HepG2 (cell line): ENCODE measurements around the gene AAMP. TPM values are rescaled to one million over a fixed set of nuclear protein-coding genes. Genes with fewer than 3 reads are reported as not detected.

Source experiments
- ATM ChIP-seq: fragments of 450-650 bp; IDR thresholded peaks from 2 replicates; pipeline ENCODE4 v1.7.1; 2017; ENCODE audit warnings: mild to moderate bottlenecking, borderline replicate concordance
- CBX5 ChIP-seq: sonication (generic); formaldehyde crosslinking; IDR thresholded peaks from 2 replicates; pipeline ENCODE4 v1.4.0; 2020; ENCODE audit warnings: missing genetic modification reagents, borderline replicate concordance
- CSRNP2 ChIP-seq: sonication (generic); formaldehyde crosslinking; conservative IDR thresholded peaks from 2 replicates; pipeline ENCODE4 v1.8.0; 2022; ENCODE audit warnings: low read depth, missing genetic modification reagents
- DR1 ChIP-seq: sonication (generic); formaldehyde crosslinking; IDR thresholded peaks from 2 replicates; pipeline ENCODE4 v1.8.0; 2021; ENCODE audit warnings: mild to moderate bottlenecking, missing genetic modification reagents, inconsistent platforms
- HDAC2 ChIP-seq: sonication (generic); formaldehyde crosslinking; IDR thresholded peaks from 2 replicates; pipeline ENCODE4 v1.4.0; 2020; ENCODE audit warnings: missing genetic modification reagents
- HNRNPL ChIP-seq: fragments of 200-400 bp; formaldehyde crosslinking; IDR thresholded peaks from 2 replicates; pipeline ENCODE4 v1.6.1; 2017; ENCODE audit warnings: mild to moderate bottlenecking, low read depth, low read length
- MBD4 ChIP-seq: IDR thresholded peaks from 2 replicates; pipeline ENCODE4 v1.6.1; 2012; ENCODE audit warnings: low read length, inconsistent platforms, borderline replicate concordance
- MIER3 ChIP-seq: IDR thresholded peaks from 2 replicates; pipeline ENCODE4 v1.6.1; 2016; ENCODE audit warnings: missing compliant biosample characterization, borderline replicate concordance
- NFIB ChIP-seq: sonication (generic); formaldehyde crosslinking; IDR thresholded peaks from 2 replicates; pipeline ENCODE4 v1.9.0; 2021; ENCODE audit warnings: missing genetic modification reagents, mild to moderate bottlenecking, borderline replicate concordance
- PHF21A ChIP-seq: sonication (generic); formaldehyde crosslinking; IDR thresholded peaks from 2 replicates; pipeline ENCODE4 v1.5.0; 2020; ENCODE audit warnings: mild to moderate bottlenecking, missing genetic modification reagents
- SIN3A ChIP-seq: IDR thresholded peaks from 2 replicates; pipeline ENCODE4 v1.6.1; 2011; ENCODE audit warnings: low read depth, mild to moderate bottlenecking, control low read depth, low read length, borderline replicate concordance
- SMC3 ChIP-seq: IDR thresholded peaks from 2 replicates; pipeline ENCODE4 v1.6.1; 2011; ENCODE audit warnings: low read length, improper control_type of control experiment
- ZBED4 ChIP-seq: sonication (generic); formaldehyde crosslinking; IDR thresholded peaks from 2 replicates; pipeline ENCODE4 v1.4.0; 2020; ENCODE audit warnings: missing genetic modification reagents, borderline replicate concordance
- ZFP36L2 ChIP-seq: sonication (generic); formaldehyde crosslinking; IDR thresholded peaks from 2 replicates; pipeline ENCODE4 v1.4.0; 2020; ENCODE audit warnings: missing genetic modification reagents
- ZNF10 ChIP-seq: sonication (generic); formaldehyde crosslinking; IDR thresholded peaks from 2 replicates; pipeline ENCODE4 v1.4.0; 2020; ENCODE audit warnings: mild to moderate bottlenecking, low read depth, missing genetic modification reagents, borderline replicate concordance
- ZNF251 ChIP-seq: sonication (generic); formaldehyde crosslinking; IDR thresholded peaks from 2 replicates; pipeline ENCODE4 v1.9.0; 2021; ENCODE audit warnings: mild to moderate bottlenecking, missing genetic modification reagents
- ZNF331 ChIP-seq: sonication (generic); formaldehyde crosslinking; IDR thresholded peaks from 2 replicates; pipeline ENCODE4 v1.4.0; 2020; ENCODE audit warnings: missing genetic modification reagents
- ZNF34 ChIP-seq: sonication (generic); formaldehyde crosslinking; IDR thresholded peaks from 2 replicates; pipeline ENCODE4 v1.4.0; 2020; ENCODE audit warnings: mild to moderate bottlenecking, missing genetic modification reagents, borderline replicate concordance
- ZNF564 ChIP-seq: sonication (generic); formaldehyde crosslinking; IDR thresholded peaks from 2 replicates; pipeline ENCODE4 v1.8.1; 2023; ENCODE audit warnings: mild to moderate bottlenecking, missing genetic modification reagents
- ZNF710 ChIP-seq: sonication (generic); formaldehyde crosslinking; IDR thresholded peaks from 2 replicates; pipeline ENCODE4 v1.5.0; 2020; ENCODE audit warnings: mild to moderate bottlenecking, missing genetic modification reagents, borderline replicate concordance
- ZNF781 ChIP-seq: sonication (generic); formaldehyde crosslinking; IDR thresholded peaks from 2 replicates; pipeline ENCODE4 v1.5.1; 2020; ENCODE audit warnings: borderline replicate concordance, mild to moderate bottlenecking, missing genetic modification reagents; ENCODE audit errors: not compliant biosample characterization
- ZZZ3 ChIP-seq: sonication (generic); formaldehyde crosslinking; IDR thresholded peaks from 2 replicates; pipeline ENCODE4 v1.4.0; 2020; ENCODE audit warnings: missing genetic modification reagents, mild to moderate bottlenecking, borderline replicate concordance
- polyA plus RNA-seq, 8 experiments: library from polyadenylated mRNA; depleted of rRNA in 3 of 8; stranded (reverse) in 7 of 8; unstranded in 1 of 8; fragments of >200 nt; fragmentation: Illumina TruSeq in 4 of 8; extraction: Trizol in 4 of 8; gene quantifications; 2 replicates each; pipeline versions ENCODE4 v1.2.1 to v1.2.3, GENCODE V29; 2011 to 2016; ENCODE audit warnings: low read depth in 4 of 8, missing spikeins in 1 of 8, mixed read lengths in 1 of 8; ENCODE audit not compliant: insufficient read depth in 1 of 8
- total RNA-seq, 5 experiments: library from RNA; depleted of rRNA; stranded (reverse); fragments of >200 nt; fragmentation: Illumina TruSeq; extraction: Trizol; gene quantifications; 2 replicates each; pipeline ENCODE4 v1.2.3, GENCODE V29; 2016; ENCODE audit warnings: low read depth in 1 of 5

AAMP gene
- total and polyA plus RNA-seq, 2 of the 13 experiments (the other 11 are each of a cell fraction or from before 2014, with no cell fraction given) = 110 to 186 TPM

GRCh38 chr2:218269900-218270720, at the start of gene AAMP, which contains the start of gene PNKD (continued):
- no peak for TF ChIP-seq CSRNP2 (CRISPR knock-in tag)
- TF ChIP-seq DR1 (CRISPR knock-in tag) = peak; percentile 48
- no peak for TF ChIP-seq SMC3
- TF ChIP-seq HNRNPL = no peak
- TF ChIP-seq MIER3 (CRISPR knock-in tag) = peak; percentile 68; the same call in 1 of the 2 replicates
- TF ChIP-seq CBX5 (CRISPR knock-in tag) = no peak; the same call in 1 of the 2 replicates
- TF ChIP-seq ZNF34 (CRISPR knock-in tag) = no peak
- no peak for TF ChIP-seq ZNF10 (CRISPR knock-in tag)
- TF ChIP-seq ZNF781 (CRISPR knock-in tag) = peak; percentile 50
- TF ChIP-seq ZZZ3 (CRISPR knock-in tag) = no peak; the same call in 1 of the 2 replicates
- TF ChIP-seq ZNF710 (CRISPR knock-in tag) = no peak; the same call in 1 of the 2 replicates
- peak; percentile 63 for TF ChIP-seq HDAC2 (CRISPR knock-in tag)
- no peak; the same call in 1 of the 2 replicates for TF ChIP-seq ZNF331 (CRISPR knock-in tag)
- peak; percentile 47; the same call in 1 of the 2 replicates for TF ChIP-seq SIN3A
- peak; percentile 48; the same call in 1 of the 2 replicates for TF ChIP-seq ZNF564
- TF ChIP-seq ZFP36L2 = no peak; the same call in 1 of the 2 replicates
- no peak for TF ChIP-seq MBD4
- peak; percentile 5; the same call in 1 of the 2 replicates for TF ChIP-seq PHF21A
- TF ChIP-seq ZNF251 = no peak
- peak; percentile 72; the same call in 1 of the 2 replicates for TF ChIP-seq ZBED4
- TF ChIP-seq NFIB (CRISPR knock-in tag) = no peak
- TF ChIP-seq ATM = no peak
